Measurements from ENCODE around the gene NFIA. TPM values are rescaled to one million over a fixed set of nuclear protein-coding genes. Genes with fewer than 3 reads are reported as not detected.
"Not testable (repeated sequence)": the region's sequence is repeated elsewhere in the genome, so short reads cannot be mapped to it uniquely, and the experiment has no call there.

The NFIA gene
- polyA plus RNA-seq, 3 donors, result 3.9 to 25.9 (median 18.2) TPM

DNA sequence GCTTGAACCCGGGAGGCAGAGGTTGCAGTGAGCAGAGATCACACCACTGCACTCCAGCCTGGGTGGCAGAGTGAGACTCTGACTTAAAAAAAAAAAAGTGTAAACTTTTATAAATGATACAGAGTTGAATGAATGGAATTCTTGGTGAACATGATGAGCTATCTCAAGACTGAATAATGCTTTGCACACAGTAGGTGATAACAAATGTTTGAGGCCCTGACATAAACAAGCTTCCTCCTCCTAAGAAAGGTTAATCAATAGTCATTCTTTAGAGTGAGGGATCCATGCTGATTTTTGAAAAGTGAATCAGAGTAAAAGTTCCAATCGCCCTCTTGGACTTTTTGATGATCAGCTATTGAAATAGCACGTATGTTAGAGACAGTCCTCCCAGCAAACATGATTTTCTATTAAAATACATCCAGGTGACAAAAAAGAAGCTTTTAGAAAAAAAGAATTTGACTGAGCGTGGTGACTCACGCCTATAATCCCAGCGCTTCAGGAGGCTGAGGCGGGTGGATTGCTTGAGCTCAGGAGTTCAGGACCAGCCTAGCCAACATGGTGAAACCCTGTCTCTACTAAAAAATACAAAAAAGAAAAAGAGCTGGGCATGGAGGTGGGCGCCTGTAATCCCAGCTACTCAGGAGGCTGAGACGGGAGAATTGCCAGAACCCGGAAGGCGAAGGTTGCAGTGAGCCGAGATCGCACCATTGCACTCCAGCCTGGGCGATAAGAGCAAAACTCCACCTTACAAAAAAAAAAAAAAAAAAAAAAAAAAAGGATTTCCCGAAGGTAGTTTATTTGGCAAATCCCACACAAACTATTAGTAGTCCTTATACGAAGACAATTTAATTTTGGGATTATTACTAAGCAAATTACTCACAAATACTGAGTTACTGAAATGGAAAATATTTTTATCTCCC lies 181.8 kb downstream of the NFIA start:
- 95 to 97% (median 96%) methylated on average over 15 to 16 of the region's 16 CpGs for WGBS, 3 donors
- H3K27ac ChIP-seq (ENCODE audit: low read depth, low read length), result no peak overlapping the region

DNA sequence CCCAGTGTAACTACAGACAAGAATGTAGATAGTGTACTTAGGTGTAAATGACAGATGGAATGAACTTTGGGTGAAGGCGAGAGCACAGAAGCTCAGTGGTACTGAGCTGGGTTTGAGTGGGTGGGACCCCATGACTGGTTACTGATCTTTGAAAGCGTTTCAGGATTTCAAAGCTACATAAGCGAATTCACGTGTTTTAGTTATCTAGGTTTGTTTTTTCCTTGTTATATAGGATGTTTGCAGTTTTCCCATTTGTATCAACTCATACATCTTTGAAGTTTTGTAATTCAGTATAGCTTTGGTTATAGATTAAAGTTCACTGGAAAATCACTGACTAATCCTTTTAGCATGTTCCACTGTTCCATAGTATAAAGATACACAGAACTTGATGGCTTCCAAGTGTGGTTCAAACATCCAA lies 182.5 kb downstream of the NFIA start:
- WGBS, 3 donors, result 95% methylated on average over 4 of the region's 4 CpGs
- H3K27ac ChIP-seq (ENCODE audit: low read depth, low read length), result no peak overlapping the region

DNA sequence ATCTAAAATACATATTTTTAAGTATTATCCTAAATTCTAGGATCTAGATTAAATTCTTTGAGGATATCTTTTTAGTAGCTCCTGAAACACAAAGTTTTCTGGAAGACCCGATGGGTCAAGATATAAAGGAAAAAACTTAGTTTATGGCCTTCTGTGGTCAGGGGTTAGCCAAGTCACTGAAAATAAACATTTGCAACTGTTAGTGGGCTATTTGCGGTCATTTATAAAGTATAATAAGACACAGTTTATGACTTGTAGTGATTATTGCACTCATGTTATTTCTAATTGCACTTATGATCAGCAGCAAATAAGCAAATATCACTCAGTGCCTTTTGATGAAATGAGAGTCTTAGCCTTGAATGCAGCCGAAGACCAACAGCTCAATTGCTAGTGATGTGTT lies 183.3 kb downstream of the NFIA start:
- 84 to 90% (median 89%) methylated on average over 3 of the region's 3 CpGs for WGBS, 3 donors
- no peak overlapping the region for H3K27ac ChIP-seq (ENCODE audit: low read depth, low read length)

DNA sequence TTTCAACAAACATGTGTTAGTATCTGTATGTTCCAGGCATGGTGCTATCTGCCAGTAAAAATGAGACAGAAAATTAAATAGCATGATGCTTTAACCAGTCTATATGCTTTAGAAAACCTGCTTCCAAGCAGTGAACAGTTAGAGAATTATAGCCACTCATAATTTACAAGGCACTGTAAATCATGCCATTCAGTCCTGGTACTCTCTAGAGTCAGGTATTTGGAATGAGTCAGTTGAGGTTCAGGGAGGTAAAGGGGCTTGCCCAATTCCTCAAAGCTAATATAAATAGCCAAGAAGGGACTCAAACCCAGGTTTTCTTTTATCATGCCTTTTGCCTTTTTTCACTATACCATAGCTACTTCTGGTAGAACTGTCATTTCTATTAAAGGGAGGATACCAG lies 184.4 kb downstream of the NFIA start:
- H3K27ac ChIP-seq (ENCODE audit: low read depth, low read length), result no peak overlapping the region

DNA sequence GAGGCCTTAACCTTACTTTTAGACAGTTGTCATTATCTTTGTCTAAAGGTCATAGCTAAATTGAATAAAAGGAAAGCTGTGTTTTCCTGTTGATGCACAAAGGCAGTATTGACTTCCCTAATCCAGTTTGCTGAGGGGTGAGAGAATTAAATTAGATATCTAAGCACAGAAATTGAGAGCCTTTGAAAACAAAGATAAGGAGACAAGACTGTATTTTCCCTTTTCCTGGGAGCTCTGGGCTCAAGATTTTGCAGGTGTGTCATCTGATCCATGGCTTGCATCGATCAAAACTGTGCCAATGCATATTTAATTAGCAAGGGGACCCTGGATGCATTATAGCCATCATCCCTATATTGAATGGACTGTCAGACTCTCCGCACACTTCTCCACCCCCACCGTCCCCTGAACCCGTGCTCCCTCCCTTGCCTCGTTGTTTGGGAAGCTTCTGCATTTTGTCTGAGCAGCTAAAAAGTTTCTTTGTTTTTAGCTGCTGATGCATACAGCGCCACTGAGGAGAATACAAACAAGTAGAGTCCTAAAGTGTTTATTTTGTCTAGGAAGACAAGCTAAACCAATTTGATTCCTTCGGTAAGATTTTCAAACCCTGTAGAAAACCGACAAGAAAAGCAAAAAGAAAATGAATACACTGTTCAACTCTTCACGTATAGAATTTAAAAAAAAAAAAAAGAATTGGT lies 186.3 kb downstream of the NFIA start:
- 63 to 70% (median 69%) methylated on average over 9 of the region's 9 CpGs for WGBS, 3 donors

DNA sequence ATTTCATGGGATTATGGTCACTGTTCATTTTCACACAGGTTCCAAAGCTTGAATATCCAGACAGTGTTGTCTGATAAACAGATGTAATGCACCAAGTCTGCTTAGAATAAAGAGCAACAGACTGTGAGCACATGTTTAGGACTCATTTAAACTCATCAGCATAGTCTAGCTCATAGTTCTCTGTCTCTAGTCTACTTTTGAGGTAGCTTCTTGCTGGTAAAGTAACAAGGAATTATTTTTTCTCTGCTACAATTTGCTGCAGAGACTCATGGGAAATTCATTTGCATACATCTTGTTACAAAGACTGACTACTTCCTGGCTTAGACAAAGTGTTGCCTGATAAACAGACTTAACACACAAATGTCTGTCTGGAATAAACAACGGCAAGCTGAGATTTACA lies 187.2 kb downstream of the NFIA start:
- WGBS, 3 donors, result 41 to 84% (median 74%) methylated on average over 1 of the region's 1 CpG
- H3K27ac ChIP-seq (ENCODE audit: low read depth, low read length), result no peak overlapping the region

More for the DNA sequence above, 186.3 kb downstream of the NFIA start:
- H3K27ac ChIP-seq (ENCODE audit: low read depth, low read length), result no peak overlapping the region

DNA sequence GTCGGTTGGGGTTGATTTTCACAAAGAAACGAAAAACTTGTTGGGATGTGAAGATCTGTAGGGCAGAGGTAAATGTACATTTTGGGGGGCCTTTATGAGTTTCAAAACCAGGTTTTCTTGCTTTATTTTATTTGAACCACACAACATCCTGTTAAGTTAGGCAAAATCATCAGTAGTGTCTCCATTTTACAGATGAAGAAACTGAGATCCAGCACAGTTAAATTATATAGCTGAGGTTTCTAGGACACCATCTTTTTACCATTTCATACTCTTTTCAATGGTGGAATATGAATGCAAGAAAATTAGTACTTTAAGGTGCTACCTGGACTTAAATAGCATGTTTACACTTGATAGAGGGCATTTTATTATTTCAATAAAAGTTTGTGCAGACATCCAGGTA lies 187.7 kb downstream of the NFIA start:
- WGBS, 3 donors, result 95 to 100% (median 96%) methylated on average over 2 of the region's 2 CpGs
- H3K27ac ChIP-seq (ENCODE audit: low read depth, low read length), result no peak overlapping the region

DNA sequence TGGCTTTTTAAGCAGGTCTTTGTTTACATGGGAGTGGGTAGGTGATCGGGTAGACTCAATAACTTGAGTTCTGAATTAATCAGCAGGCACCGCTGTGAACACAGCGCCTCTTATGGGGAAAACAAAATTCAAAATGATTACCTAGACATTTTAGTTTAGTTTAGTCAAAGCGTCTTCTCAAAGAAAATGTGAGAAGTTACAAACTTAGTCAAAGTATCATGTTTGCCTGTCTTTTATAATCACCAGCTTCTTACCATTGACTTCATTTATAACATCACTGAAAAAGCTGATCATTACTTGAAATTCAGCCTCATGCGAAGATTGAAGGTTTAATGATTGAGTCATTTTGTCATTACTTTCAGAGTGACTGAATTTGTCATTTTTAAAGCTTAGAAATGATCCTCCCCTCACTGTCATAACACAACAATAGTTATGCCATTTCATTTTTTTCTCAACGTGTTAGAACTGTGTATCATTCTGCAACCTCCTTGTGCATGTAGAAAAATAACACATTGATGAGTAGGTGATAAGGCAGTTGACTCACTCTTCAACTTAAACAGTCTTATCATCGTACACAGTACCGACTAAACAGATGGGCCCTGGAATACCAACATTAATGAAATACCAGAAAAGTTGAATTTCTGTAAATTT lies 188.5 kb downstream of the NFIA start:
- 70 to 87% (median 82%) methylated on average over 8 of the region's 8 CpGs for WGBS, 3 donors
- H3K27ac ChIP-seq (ENCODE audit: low read depth, low read length), result no peak overlapping the region

DNA sequence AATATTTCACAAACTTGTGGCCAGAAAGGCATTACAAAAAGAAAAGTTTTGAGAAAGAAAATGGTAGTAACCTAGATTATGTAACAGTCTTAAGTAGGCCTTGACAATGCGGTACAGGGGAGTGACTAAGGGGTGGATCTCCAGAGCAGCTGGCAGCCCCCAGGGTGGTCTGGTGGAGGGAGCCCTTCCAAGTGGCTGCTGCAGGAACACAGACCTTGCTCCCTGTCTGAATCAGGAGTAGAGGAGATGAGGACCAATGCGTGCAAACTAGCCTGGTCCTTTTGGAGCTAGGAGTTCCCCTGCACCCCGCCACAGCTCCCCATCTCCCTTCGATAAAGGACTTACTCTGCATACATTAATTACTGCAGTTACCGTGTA lies 189.0 kb downstream of the NFIA start:
- no peak overlapping the region for H3K27ac ChIP-seq (ENCODE audit: low read depth, low read length)
- 89 to 96% (median 89%) methylated on average over 5 of the region's 5 CpGs for WGBS, 3 donors

DNA sequence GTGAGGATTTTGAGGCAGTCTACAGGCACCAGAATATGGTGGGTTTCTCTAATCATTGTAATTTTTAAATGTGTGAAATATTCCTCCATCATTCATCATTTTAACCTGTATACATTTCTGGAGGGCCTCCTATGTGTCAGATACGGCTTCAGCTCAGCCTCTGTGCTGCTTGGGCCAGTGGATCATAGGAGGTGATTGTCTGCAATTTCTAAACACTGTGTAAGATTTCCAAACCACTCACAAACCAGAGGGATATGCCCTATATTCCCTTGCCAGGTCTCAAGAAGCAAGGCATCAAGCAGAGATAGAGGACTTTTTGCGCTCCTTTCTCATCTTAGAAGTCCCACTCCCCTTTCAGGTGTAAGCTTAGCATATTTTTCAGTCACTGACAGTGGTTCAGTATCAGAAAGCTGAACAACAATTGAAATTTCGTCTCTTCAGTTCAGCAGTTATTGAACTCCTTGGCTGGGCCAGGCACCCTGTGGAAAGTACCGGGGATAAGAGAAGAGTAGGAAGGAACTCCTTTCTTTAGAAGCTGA lies 190.9 kb downstream of the NFIA start:
- no peak overlapping the region for H3K27ac ChIP-seq (ENCODE audit: low read depth, low read length)
- 78 to 87% (median 87%) methylated on average over 4 of the region's 4 CpGs for WGBS, 3 donors

DNA sequence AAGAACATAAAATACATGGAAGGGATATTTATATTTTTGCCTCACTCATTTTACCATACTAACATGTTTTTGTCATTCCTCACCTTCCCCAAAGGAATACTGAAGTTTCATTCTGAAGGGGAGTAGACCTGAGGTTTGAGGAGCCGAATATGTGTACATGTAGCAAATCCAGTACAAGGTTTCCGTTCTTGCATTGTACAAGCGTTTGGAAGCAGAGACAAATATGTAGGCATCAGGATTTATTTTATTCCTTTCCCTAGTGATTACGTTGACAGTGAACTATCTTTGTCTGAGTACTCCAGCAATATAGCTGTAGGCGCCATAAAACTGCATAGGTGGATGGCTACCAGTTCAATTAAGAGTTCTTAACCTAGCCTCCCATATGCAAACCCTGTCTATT lies 191.5 kb downstream of the NFIA start:
- no peak overlapping the region for H3K27ac ChIP-seq (ENCODE audit: low read depth, low read length)
- 89 to 94% (median 90%) methylated on average over 5 of the region's 5 CpGs for WGBS, 3 donors

DNA sequence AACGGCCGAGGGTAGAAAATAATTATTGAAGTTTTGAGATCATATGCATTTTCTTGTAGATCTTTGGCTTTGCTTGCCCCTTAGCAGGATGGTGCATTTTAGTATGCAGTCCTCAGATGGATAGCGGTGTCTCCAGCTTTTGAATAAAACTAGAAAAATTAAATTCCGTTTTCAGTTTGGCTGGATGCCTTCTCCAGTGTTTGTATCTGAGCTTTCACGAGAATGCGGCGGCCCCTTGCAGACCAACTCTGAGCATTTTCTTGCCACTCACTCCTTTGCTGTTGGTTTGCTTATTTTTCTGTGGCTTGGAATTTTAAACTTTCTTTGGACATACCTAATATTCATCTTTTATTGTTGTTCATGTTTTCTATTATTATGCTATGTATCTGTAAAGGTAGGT lies 192.6 kb downstream of the NFIA start:
- WGBS, 3 donors, result 71 to 91% (median 86%) methylated on average over 7 of the region's 7 CpGs
- no peak overlapping the region for H3K27ac ChIP-seq (ENCODE audit: low read depth, low read length)

DNA sequence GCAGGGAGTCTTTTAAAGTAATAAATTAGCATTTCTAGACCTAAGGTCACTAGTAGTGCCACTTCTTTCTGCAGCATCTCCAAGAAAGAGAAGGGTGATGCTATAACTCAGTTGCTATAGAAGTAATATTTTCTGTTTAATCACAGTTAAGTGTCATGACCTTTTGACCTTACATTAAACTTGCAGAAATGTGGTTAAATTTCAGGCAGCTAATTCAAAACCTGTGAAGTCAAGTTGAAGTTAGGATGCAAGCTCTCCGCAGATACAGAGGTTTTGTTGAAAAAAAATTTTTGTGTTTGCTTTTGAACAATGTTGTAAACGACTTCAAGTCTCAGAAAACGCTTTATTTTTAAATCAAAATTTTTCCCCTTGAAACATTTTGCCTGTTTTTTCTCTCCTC lies 193.9 kb downstream of the NFIA start:
- no peak overlapping the region for H3K27ac ChIP-seq (ENCODE audit: low read depth, low read length)
- WGBS, 3 donors, result 81 to 94% (median 90%) methylated on average over 3 of the region's 3 CpGs

DNA sequence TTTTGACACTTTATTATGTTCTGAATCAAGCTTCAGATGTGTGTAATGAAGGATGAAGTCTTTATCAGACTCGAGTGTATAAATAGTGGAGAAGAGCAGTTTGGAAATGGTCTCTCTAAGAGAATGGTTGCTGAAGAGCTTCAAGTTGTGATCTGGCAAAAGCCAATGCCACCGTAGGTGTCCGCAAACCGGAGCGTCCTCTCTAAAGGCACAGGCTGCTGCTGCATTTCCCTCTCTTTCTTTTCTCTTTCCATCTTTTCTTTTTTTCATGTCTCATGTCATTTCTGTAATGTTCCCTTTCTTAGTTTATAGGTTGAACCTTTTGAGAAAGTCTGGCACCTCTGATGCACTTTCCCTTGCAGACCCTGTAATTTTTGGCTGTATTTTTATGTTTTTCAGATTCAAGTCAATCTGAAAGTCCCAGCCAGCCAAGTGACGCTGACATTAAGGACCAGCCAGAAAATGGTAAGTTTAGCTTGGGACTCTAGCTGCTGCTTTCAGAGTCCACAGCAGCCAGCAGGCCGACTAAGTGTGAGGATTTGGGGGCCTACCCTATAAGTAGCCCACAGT lies 194.8 kb downstream of the NFIA start:
- 69 to 82% (median 77%) methylated on average over 7 of the region's 7 CpGs for WGBS, 3 donors
- H3K27ac ChIP-seq (ENCODE audit: low read depth, low read length), result no peak overlapping the region

DNA sequence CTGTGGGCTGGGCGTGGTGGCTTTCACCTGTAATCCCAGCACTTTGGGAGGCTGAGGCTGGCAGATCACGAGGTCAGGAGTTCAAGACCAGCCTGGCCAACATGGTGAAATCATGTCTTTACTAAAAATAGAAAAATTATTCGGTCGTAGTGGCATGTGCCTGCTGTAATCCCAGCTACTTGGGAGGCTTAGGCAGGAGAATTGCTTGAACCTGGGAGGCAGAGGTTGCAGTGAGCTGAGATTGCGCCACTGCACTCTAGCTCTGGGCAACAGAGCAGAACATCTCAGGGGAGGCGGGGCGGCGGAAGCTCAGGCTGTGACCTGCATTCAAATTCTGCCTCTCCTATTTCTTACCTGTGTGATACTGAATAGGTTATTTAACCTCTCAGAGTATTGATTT lies 196.1 kb downstream of the NFIA start:
- H3K27ac ChIP-seq (ENCODE audit: low read depth, low read length), result not testable (repeated sequence)

DNA sequence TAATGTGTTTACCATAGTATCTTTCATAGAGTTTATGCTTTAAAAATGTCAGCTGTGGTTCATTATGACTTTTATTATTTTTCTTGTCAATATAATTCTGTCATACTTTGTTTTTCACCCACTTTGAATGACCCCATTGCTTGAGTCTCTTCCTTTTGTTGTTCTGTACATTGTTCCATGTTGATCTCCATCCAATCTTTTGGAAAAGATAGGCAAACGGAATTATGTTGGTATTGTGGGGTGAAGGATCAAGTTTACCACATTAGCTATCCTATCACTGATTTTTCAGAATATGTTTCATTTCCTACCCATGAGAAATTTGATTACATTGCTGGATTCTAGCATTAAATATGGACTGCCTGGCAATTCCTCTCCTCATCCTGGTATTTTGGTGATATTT lies 196.6 kb downstream of the NFIA start:
- H3K27ac ChIP-seq (ENCODE audit: low read depth, low read length), result no peak overlapping the region
- WGBS, 3 donors, result 58 to 80% (median 72%) methylated on average over 1 of the region's 1 CpG

More for the DNA sequence above, 196.1 kb downstream of the NFIA start:
- WGBS, 3 donors, result 85 to 94% (median 91%) methylated on average over 8 of the region's 8 CpGs

DNA sequence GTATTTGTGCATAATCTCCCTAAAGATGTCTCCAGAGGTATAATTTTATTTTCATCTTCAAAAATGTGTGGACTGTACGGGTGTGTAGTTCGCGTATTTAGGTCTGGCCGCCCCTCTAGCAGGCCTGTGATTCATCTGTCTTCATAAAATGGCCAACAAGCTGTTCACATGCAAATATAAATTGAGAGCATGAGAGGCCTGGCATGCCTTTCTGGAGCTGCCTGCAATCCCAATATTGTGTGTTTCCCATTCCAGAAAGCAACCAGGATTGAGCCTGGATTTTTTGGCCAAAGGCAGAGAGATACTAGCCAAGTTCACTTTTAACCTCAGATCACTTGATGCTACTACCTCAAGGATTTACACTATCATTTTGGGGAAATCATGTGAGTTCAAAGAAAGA lies 197.2 kb downstream of the NFIA start:
- 75 to 89% (median 75%) methylated on average over 4 of the region's 4 CpGs for WGBS, 3 donors
- H3K27ac ChIP-seq (ENCODE audit: low read depth, low read length), result no peak overlapping the region

DNA sequence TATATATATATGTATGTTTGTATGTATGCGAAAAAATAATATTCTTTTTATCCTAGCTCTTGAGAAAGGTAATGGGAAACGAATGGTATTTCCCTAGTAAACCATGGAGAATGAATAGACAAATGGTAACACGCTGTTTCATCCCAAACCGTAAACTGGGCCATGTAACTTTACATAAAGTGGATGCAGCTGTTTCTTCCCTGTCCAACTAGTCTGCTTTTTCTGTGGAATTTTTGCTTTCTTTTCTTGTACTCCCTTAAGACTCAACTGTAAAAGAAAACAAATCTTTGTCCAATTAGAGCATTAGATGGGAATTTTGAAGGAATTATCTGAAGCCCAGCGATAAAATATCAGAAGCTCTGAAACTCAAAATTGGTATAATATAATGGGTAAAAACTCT lies 198.1 kb downstream of the NFIA start:
- no peak overlapping the region for H3K27ac ChIP-seq (ENCODE audit: low read depth, low read length)
- 77 to 91% (median 82%) methylated on average over 5 of the region's 5 CpGs for WGBS, 3 donors

DNA sequence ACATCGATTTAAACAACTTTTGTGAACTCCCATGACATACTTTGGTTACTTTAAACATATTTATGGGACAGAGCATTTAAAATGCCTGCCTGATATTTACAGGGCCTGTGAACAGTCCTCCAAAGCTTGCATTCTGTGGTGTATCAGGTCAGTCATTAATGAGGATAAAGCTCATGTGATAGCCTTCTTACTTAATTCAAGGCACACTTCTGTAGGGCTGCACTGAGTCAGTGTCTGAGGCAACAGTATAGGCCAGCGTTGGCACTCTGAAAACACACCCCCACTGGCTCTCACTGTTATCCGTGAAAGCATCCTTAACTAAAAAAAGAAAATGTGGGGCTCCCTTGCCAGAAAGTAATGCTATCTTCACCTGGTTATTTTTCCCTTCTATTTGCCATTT lies 200.0 kb downstream of the NFIA start:
- H3K27ac ChIP-seq (ENCODE audit: low read depth, low read length), result no peak overlapping the region

More for the DNA sequence above, 200.0 kb downstream of the NFIA start:
- 74 to 84% (median 80%) methylated on average over 3 of the region's 3 CpGs for WGBS, 3 donors

Measured in adipose tissue (tissue), 3 donors.